Activated CD8-positive, alpha-beta memory T cell treated with anti-CD3 and anti-CD28 coated beads, Interleukin-2, amount 50 U/mL, for 24 hours (primary cell): ENCODE data around the gene CDC20.

Source experiments
- DNase-seq: peaks from one replicate; pipeline ENCODE4 v3.0.0-alpha.2; 2020; ENCODE audit errors: extremely low read depth

CDC20 gene

DNA sequence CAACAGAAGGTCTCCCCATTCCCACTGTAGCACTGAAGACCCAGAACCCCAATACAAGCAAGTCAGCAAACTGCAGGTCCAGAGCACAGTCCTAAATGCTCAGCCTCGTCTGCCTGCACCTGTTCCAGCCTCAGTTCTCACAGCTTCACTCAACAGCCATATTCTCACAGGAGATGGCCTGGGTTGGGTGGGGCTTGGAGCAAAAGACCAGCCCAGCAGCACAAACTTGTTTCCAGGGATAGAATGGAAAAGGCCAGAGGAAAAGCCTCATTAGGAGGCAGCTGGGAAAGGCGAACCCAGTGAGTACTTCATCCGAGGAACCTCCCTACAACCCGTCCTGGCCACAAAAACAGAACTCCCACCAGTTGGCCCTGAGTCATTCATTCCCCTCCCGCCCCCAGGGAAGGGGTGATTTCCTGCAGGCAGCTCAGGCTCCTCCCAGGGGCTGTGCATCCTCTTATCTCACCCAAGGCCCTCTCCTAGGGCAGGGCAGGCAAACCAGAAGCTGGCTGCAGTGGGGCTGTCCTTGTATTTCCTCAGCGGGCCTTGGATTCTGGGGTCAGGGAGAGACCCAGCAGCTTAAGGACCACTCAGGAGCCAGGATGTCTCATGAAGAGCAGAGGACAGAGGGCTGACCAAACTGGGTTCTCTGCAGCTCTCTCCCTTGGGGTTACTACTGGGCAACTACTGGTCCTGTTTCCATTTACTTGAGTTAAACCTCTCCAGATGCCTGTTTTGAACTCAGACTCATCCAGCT, 28.6 kb upstream of the CDC20 start:
- peak; percentile 20 for DNase-seq

DNA sequence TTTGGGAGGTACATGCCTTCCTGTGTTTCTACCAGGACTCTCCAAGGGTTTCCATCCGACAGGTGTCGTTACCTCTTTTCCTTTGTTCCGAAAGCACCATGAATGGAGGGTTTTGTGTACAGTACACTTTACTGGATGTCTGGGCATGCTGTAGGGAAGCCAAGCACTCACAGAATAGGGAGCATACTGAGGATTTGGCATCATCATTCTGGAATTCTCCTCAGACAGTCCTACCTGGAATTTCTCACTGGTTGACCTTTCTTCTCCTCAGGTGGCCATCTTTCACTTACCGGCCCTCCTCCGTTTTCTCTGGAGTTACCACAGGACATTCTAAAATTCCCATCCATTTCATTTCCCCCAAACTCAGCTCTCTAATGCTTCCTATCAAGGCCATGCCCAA, 27.1 kb upstream of the CDC20 start:
- DNase-seq: no peak

DNA sequence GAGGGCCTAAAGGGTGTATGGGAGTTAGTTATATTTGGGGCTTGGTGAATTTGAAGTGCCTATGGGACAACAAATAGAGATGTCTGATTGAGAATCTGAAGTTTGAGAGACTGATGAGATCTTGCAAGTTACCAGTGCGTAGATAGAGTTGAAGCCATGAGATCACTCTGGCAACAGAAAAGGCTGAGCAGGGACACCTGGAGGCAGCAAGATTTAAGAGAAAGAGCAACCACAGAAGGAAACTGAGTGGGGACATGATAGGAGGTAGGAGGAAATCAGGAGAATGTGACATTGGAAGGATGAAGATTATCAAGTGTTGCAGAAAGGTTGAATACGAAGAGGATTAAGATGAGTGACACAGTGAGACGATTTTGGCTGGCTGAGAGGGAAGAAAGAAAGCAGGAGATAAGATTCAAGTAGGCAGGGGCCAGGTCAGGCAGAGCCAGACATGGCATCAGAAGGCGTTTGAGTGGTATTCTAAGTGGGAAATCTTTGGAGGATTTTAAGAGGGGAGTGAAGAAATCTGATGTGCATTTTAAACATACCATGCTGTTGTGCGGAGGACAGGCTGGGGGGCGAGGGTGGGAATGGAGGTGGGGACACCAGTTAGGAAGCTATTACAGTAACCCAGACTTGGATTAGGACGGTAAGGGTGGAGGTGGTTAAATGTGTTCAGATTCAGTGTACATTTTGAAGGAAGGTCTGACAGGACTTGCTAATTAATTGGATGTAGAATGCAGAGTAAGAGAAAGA, 24.2 kb upstream of the CDC20 start:
- DNase-seq: no peak

DNA sequence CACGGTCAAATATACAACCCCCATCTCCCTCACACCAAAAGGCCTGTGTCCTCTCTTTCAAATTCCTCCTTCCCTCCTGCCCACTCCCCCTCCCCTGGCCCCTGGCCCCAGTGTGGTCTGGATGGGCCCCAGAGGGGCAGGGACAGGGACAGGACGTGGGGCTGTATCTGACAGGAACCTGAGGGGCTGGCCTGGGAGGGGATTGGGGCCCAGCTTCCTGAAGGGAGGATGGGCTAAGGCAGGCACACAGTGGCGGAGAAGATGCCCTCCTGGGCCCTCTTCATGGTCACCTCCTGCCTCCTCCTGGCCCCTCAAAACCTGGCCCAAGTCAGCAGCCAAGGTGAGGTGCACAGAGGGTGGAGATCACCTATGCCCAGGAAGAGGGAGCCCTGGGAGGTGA, 21.2 kb upstream of the CDC20 start, which contains the start of gene MPL:
Gene MPL (plus strand): TSS at position 231 of the 400 bp plus-strand sequence. CDS start 31 bp downstream, at position 262.
- no peak for DNase-seq

DNA sequence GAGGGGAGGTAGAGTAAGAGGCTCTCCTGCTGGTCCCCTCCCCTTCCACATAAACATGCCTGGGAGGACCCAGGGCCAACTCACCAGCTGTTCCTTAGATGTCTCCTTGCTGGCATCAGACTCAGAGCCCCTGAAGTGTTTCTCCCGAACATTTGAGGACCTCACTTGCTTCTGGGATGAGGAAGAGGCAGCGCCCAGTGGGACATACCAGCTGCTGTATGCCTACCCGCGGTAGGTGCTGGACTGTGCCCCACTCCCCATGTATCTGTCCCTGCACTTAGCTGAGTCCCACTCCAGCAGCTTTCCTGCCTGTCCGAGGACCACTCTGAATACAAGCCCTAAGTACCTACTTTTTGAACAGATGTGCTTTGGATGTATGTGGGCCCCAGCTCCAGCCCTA, 20.8 kb upstream of the CDC20 start:
- DNase-seq: no peak

DNA sequence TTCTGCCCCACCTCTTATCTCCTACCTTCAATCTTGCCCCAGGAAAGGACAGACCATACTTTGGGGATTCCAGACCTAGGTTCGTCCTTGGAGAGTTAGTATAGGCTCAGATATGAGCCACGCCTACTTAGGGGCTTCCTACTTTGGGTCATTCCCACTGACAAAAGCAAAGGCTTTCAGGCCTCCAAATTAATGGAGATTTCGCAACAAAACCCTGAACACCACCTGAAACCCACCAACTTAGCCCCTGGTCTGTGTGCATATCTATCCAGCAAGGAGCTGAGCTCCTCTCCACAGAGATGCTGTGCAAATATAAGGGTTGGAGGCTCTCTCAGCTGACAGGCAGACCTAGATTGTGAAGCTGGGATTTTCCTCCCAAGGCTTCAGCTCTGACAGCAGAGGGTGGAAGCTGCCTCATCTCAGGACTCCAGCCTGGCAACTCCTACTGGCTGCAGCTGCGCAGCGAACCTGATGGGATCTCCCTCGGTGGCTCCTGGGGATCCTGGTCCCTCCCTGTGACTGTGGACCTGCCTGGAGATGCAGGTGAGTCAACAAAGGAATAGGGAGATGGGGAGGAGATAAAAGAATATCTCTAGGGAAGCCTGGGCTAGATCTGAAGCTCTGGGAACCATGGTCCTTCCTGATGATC, 19.1 kb upstream of the CDC20 start:
- DNase-seq: no peak

DNA sequence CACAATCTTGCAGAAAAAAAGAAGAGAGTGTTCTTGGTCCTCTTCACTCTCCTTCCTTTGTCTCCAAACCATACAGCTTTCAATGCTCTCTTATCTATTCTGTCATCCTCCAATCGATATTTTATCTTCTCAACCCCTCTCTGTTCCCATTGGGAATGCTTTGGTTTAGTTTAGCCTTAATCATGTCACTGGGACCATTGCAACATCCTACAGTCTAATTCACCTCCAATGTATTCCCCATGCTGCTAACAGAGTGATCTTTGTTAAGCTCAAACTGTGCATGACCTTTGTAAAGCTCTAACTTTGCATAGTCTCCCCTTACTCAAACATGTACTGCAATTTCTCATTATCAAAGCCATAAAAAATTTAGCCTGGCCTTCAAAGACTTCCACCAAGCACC, 18.2 kb upstream of the CDC20 start:
- no peak for DNase-seq

DNA sequence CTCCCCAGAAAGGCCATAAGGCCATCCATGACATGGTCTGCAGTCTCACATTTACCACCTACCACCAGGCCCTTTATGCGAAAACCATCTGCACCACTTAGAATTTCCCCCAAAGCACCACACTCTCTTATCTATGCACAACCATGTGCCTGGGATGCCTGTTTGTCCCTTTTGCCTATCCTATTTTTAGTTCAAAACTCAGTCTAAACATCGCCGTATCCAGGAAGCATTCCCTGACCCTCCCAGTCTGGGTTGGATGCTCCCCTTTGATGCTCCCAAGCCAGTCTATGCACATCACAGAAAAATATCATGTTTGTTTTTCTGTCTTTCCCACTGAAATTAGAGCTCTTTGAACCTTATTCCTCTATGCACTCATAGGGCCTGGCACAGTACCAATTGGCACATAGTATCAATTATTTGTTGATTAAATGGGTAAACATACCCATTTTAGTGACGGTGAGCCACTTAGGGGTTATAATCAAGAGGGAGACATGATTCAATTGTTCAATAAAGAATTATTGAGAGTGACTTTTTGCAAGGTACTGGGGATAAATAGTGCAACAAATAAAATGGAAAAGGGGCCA, 14.4 kb upstream of the CDC20 start:
- no peak for DNase-seq

DNA sequence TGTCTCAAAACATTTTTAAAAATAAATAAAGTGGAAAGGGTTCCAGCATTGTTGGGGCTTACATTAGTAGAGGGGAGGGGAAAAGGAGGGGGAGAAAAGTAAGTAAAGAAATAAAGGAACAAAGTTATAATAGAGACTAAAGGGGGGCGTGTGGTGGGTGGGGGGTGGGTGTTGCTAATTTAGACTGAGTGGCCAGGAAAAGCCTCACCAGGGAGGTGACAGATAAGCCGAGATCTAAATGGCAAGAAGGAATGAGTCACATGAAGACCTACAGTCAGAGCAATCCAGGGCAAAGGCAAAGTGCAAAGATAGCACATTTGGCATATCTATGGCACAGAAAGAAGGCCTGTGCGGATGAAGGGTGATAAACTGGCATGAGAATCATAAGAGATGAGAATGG, 13.7 kb upstream of the CDC20 start:
- DNase-seq: no peak

DNA sequence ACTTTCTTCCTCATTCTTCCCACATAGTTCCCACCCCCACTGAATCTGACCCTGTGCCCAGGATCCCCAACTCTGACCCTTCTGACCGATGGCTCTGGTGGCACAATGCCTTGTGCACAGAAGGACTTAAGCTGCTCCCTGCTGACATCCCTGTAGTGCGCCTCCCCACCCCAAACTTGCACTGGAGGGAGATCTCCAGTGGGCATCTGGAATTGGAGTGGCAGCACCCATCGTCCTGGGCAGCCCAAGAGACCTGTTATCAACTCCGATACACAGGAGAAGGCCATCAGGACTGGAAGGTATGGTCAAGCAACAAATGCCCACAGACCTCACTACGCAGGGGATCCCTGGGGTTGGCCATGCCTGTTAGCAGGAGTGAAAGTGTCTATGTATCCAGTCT, 12.1 kb upstream of the CDC20 start:
- no peak for DNase-seq

DNA sequence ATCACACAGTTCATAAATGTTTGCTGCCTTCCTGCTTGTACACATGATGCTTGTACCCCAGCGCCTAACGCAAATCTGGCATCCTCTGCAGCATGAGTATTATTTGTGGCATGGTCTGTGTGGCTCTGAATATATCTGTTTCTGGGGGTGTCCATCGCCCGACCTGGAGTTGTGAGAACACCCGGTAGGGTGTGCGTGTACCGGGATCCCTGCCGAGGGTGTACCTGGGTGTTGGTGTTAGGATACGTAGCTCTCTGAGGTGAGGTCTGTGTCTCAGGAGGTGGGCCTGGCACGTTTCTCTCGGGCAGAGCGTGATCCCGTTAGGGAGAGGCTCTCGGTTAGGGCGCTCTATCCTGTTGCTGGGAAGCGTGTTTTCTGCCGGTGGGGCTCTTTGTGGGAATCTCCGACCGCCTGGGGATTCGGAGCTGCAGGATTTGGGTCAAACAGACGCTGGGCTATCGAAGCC, 10.4 kb upstream of the CDC20 start:
- DNase-seq: no peak

DNA sequence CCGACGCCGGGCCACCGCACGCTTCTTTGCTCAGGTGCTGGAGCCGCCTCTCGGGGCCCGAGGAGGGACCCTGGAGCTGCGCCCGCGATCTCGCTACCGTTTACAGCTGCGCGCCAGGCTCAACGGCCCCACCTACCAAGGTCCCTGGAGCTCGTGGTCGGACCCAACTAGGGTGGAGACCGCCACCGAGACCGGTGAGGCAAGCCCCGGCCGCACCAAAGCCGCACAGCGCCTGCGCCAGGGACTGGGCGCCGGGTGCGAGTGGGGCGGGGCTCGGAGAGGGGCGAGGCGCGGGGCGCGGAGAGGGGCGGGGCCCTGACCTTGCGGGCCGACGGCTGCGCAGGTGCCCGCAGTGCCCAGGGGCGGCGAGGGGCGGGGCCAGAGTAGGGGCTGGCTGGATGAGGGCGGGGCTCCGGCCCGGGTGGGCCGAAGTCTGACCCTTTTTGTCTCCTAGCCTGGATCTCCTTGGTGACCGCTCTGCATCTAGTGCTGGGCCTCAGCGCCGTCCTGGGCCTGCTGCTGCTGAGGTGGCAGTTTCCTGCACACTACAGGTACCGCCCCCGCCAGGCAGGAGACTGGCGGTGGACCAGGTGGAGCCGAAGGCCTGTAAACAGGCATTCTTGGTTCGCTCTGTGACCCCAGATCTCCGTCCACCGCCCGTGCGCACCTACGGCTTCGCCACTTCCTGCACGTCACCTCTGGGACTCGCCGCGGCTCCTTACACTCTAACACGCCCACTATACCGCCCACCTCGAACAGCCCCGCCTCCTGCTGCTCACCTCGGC, 9.8 kb upstream of the CDC20 start:
- no peak for DNase-seq

DNA sequence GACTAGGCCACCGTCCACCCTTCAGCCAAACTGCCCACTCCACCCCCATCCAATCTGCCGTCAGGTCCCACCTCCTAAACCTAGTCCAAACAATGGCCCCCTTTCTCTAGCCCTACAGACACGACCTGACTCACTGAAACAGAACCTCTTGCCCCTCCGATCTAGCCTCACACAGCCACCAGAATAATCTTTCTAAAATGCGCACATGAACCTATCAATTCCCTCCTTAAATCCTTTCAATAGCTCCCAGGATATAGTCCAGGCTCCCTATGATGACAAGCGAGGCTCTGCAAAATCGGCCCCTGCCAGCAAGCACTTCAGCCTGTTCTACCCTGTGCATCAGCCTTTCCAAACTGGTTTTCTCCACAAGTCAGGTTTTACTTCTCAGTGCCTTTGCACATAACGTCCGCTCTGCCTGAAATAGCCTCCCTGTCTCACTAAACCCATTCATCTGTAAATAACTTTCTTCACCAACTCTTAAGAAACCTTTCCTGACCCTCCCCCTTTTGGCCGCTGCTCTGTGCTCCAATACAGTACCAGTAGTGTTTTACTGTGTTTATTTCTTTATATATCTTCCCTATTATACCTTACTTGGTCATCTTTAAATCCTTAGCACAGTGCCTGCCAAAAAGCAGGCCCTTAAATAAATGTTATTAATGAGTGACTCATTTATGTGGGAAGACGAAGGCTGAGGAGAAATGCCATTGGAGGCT, 9.0 kb upstream of the CDC20 start:
- DNase-seq: no peak

DNA sequence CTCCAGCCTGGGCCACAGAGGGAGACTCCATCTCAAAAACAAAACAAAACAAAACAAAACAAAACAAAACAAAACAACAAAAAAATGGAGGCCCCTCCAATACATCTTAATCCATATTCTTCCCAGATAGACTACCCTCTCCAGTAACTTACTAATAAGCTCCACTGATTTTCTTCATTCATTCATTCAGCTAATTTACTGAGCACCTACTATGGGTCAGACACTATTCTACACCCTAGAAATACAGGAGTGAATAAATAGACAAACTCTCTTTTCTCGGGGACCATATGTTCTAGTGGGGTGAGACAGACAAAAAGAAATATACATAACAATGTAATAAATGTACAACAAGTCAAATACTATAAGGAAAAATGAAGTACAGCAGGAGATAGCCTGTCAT, 7.8 kb upstream of the CDC20 start:
- DNase-seq: no peak

DNA sequence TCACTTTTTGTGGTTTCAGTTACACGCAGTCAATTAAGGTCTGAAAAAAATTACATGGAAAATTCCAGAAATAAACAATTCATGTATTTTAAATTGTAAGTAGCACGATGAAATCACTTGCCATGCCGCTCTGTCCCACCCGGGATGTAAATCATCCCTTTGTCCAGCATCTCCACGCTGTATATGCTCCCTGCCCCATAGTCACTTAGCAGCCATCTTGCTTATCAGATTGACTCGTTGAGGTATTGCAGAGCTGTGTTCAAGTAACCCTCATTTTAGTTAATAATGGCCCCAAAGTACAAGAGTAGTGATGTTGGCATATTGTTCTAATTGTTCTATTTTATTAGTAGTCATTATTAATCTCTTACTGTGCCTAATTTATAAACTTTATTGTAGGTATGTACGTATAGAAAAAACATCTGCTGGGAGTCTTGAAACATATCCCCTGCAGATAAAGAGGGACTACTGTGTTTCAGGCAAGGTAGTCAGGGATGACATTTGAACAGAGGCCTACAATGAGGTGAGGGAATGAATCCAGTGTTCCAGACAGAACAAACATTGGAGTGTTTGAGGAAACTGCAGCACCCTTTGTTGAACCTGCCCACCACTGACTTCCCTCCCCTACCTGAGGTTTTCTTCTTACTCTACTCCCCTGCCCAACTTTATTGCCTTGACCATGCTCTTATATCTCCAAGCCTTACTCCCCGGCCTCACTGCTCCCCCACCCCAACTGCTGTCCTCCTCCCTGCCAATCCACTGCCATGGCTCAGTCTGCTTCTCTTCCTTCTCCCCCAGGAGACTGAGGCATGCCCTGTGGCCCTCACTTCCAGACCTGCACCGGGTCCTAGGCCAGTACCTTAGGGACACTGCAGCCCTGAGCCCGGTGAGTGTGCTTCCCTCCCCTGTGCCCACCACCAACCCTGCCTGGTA, 7.1 kb upstream of the CDC20 start:
- no peak for DNase-seq

DNA sequence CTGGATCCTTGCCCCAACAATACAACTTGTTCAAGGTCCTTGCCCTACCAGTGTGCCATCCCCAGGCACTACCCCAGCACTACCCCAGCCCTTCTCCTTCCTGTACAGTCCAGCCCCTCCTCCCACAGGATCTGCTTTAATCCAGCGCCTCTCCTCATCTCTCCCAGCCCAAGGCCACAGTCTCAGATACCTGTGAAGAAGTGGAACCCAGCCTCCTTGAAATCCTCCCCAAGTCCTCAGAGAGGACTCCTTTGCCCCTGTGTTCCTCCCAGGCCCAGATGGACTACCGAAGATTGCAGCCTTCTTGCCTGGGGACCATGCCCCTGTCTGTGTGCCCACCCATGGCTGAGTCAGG, 6.5 kb upstream of the CDC20 start:
- no peak for DNase-seq

DNA sequence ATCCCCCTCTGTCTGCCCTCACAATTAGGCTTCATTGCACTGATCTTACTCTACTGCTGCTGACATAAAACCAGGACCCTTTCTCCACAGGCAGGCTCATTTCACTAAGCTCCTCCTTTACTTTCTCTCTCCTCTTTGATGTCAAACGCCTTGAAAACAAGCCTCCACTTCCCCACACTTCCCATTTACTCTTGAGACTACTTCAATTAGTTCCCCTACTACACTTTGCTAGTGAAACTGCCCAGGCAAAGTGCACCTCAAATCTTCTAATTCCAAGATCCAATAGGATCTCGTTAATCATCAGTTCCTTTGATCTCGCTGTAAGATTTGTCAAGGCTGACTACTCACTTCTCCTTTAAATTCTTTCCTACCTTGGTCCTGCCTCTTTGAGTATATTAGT, 5.9 kb upstream of the CDC20 start:
- no peak for DNase-seq

DNA sequence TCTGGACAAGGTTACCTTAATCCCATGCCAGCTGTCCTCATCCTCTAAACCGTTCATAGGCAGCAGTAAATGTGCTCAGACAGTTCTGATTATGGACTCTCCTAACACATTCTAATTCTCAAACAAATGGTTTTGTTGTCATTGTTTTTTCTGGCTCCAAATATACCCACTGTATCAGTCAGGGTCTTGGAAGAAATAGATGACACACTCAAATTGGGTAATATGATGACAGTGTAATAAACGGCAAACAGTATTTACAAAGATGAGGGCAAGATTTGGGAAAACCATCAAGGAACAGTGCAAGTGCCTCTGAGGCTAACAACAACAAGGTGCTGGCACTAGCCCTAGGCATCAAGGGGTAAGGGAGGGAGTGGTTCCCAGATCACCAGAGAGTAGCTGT, 4.3 kb upstream of the CDC20 start:
- no peak for DNase-seq

DNA sequence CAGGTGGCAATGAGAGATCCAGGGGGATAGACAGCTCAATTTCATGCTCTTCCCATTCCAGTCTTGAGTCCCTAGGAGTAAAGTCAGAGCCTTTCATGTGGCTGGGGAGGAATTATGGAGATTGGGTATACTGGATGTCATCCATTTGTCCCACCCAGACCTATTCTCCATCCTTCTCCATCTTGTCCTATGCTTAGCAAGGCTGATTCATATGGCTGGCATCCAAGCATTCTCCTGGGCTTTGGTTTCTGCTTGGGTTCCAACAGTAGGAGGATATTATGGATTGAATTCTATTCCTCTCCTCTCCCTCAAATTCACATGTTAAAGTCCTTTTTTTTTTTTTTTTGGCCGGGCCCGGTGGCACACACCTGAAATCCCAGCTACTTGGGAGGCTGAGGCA, 3.8 kb upstream of the CDC20 start:
- no peak for DNase-seq

DNA sequence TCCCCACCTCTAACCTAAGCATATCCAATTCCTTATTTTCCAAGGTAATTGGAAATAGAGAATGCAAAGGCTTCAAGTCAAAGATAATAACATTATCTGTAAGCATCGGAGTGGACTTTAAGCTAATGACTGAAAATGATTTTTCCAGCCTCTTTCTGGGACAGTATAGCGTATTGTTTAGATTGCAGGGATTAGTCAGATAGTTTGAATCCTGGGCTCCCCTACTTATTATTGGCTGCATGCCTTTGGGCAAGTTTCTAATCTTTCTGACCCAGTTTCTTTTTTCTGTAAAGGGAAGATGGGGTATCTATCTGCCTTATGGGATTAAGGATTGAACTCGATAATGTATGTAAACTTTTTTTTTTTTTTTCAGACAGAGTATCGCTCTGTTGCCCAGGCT, 1.5 kb upstream of the CDC20 start:
- DNase-seq: no peak
